Left cardiac atrium (tissue), 4 donors: ENCODE measurements around the gene OR4M1. TPM values are rescaled to one million over a fixed set of nuclear protein-coding genes. Genes with fewer than 3 reads are reported as not detected.
A peak's percentile ranks its signal among the peaks of the same experiment; 100 is the strongest.
"Not testable (repeated sequence)": the region's sequence is repeated elsewhere in the genome, so short reads cannot be mapped to it uniquely, and the experiment has no call there.

Source experiments
- ATAC-seq, 2 donors: fragments of 200-7000 bp; cut with Tn5 transposase; one replicate each; pipeline ENCODE4 v1.9.1; 2020; ENCODE audit warnings: mild to moderate bottlenecking in 2 of 2, moderate library complexity in 2 of 2
- DNase-seq: peaks from one replicate; pipeline ENCODE4 v3.0.0-alpha.2; 2020
- intact Hi-C, 2 donors: fragments of 100-400 bp; cut with DNase I; formaldehyde crosslinking; loops; one replicate each; pipeline versions ENCODE4 v1.14.1 to v1.15.1; 2022 to 2023
- long read RNA-seq: library from polyadenylated mRNA; unstranded; transcript quantifications from one replicate; pipeline ENCODE4 v2.0.0, GENCODE V29; 2021
- total RNA-seq, 2 donors: library from RNA; stranded (reverse); fragmentation: NEBNext Ultra II Directional; extraction: Animal tissue kit (Norgen Biotek cat#: 25700); gene quantifications; one replicate each; pipeline ENCODE4 v1.2.1, GENCODE V29; 2021
- donor health status: DM: no; HTN: yes; CAD: no.
- donor health status: DM: no; HTN: yes; CAD: no; lungs with severe emphysema.
- donor health status: DM: yes; HTN: yes; CAD: no.
- donor health status: Dilated cardiomyopathy.

The OR4M1 gene
- total RNA-seq: not detected
- long read RNA-seq: 0 reads

- intact Hi-C loops, ATAC-seq, DNase-seq: not testable (repeated sequence)
These were observed at the start of gene OR4M1 for GRCh38 chr14:19773204-19773603. TSS of gene OR4M1 (plus strand) at chr14:19773504. CDS start at chr14:19780323, 6,819 bp downstream.

DNA sequence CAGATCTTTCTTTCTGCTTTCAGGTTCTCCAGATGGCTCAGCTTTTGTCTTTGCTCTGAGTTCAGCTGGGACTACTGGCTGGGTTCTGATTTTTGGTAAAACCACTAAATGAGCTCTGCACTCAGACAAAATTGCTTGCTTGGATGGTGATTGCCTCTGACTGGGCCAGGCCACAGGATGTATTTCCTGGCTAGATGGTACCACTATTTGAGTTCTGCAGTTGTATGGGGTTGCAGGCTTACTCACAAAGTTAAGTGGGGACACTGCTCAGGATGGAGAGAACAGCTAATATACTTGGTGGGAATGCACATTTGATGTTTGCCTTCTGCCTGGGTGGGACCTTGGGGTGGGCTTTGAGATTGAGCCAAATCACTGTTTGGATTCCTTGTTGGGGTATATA, 43.9 kb upstream of the OR4M1 start:
- ATAC-seq: no peak
- no peak for DNase-seq
- intact Hi-C loops: no loop called here

DNA sequence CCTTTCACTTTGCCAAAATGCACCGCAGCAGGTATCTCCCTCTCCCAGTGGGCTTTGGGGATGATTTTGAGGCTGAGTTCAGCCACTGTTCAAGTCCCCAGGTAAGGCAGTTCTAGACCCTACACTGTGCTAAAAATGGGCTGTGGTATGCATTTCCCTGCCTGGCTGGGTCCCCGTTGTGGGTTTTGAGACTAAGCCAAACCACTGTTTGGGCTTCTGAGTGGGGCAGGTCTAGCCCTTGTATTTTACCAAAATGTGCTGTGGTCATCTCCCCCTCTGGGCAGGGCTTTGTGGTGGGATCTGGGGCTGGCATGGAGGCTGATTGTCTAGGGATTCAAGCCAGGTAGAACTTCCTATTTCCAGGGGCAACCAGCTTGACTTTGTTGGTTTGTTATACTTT, 43.5 kb upstream of the OR4M1 start:
- no peak for ATAC-seq
- intact Hi-C loops: no loop called here
- DNase-seq: no peak

- ATAC-seq, intact Hi-C loops: not testable (repeated sequence)
These were observed 39.4 kb upstream of the OR4M1 start for GRCh38 chr14:19733893-19734292.

GRCh38 chr14:19743256-19743655, 30.0 kb upstream of the OR4M1 start, which contains the start of gene OR4Q3:
TSS of gene OR4Q3 (plus strand) at chr14:19743571.
- ATAC-seq (no peak), DNase-seq (no peak)
- intact Hi-C loops: no loop called here

More at GRCh38 chr14:19733893-19734292, 39.4 kb upstream of the OR4M1 start:
- not testable (repeated sequence) for DNase-seq

DNA sequence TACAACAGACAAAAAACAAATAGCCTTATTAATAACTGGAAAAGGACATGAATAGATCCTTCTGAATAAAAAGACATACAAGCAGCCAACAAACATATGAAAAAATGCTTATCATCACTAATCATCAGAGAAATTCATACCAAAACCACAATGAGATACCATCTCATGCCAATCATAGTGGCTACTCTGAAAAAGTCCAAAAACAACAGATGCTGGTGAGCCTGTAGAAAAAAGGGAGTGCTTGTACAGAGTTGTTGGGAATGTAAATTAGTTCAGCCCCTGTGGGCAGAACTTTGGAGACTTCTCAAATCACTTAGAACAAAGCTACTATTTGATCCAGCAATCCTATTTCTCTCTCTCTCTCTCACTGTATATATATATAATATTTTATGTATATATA, 21.0 kb upstream of the OR4M1 start:
- ATAC-seq, intact Hi-C loops, DNase-seq: not testable (repeated sequence)

GRCh38 chr14:19754172-19754571, 19.1 kb upstream of the OR4M1 start:
- ATAC-seq: peak in 1 of 2 donors; percentile 76
- intact Hi-C loops: no loop called here
- DNase-seq: no peak

- ATAC-seq, DNase-seq, intact Hi-C loops: not testable (repeated sequence)
These were observed 1.8 kb upstream of the OR4M1 start for GRCh38 chr14:19771491-19771890.

- ATAC-seq (peak in 1 of 2 donors; percentile 71), DNase-seq (no peak)
- intact Hi-C loops: no loop called here
These were observed 1.3 kb upstream of the OR4M1 start for GRCh38 chr14:19771895-19772430.

GRCh38 chr14:19772454-19772853, 850 bp upstream of the OR4M1 start:
- peak in 1 of 2 donors; percentile 59 for ATAC-seq
- intact Hi-C loops, DNase-seq: not testable (repeated sequence)

DNA sequence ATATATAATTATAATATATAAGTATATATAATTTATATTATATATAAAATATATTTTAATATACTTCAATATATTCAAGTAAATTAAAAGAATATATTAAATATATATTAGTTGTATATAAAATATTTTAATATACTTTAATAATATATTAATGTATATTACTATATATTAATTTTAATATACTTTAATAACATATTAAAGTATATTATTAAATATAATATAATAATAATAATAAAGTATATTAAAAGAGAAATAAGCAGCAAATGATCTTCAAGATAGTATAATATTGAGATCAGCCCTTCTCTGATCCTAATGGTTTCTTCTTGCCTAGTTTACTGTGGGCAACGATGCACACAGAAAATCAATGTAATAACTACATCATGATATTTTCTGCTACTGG, 2.3 kb downstream of the OR4M1 start:
- DNase-seq (no peak), ATAC-seq (no peak)
- intact Hi-C loops: no loop called here

DNA sequence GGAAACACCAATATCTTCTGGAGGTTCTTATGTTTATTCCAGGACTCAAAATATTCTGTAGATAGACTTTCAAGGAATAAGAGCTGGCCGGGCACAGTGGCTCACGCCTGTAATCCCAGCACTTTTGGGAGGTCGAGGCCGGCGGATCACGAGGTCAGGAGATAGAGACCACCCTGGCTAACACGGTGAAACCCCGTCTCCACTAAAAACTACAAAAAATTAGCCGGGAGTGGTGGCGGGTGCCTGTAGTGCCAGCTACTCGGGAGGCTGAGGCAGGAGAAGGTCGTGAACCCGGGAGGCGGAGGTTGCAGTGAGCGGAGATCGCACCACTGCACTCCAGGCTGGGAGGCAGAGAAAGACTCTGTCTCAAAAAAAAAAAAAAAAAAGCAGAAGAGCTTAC, 12.5 kb downstream of the OR4M1 start:
- DNase-seq, intact Hi-C loops, ATAC-seq: not testable (repeated sequence)

DNA sequence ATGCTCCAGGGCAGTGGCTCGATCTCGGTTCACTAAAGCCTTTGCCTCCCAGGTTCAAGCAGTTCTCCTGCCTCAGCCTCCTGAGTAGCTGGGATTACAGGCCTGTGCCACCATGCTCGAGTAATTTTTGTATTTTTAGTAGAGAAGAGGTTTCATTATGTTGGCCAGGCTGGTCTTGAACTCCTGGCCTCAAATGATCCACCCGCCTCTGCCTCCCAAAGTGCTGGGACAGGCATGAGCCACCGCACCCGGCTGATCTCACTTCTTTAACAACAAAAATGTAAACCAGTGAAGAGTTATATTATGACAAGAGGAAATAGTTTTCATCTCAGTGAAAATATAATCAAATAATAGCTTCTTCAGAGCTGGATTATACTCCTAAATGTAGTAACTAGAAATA, 14.0 kb downstream of the OR4M1 start:
- ATAC-seq, intact Hi-C loops, DNase-seq: not testable (repeated sequence)

GRCh38 chr14:19788150-19788549, 14.8 kb downstream of the OR4M1 start:
- intact Hi-C loops, ATAC-seq, DNase-seq: not testable (repeated sequence)

- intact Hi-C loops, DNase-seq, ATAC-seq: not testable (repeated sequence)
These were observed 23.3 kb downstream of the OR4M1 start for GRCh38 chr14:19796520-19797108.

DNA sequence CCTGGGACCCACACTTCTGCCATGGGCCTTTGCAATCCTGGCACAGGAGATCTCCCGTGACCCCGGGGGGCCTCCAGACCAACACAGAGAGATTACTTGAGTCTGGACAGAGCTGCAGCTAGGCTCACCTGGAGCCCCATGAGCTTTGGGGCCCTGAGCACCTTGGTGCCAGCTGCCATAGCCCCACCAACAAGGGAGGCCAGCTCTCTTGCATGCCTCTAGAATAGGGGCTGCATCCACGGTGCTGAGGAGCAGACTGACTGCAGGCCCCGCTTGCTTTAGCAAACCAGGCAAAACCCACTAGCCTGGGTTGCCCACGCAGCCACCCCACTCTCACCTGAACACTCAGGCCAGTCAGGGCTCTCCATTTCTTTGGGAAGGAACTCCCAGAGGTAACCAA, 26.6 kb downstream of the OR4M1 start:
- ATAC-seq (no peak), DNase-seq (no peak)
- intact Hi-C loops: no loop called here

DNA sequence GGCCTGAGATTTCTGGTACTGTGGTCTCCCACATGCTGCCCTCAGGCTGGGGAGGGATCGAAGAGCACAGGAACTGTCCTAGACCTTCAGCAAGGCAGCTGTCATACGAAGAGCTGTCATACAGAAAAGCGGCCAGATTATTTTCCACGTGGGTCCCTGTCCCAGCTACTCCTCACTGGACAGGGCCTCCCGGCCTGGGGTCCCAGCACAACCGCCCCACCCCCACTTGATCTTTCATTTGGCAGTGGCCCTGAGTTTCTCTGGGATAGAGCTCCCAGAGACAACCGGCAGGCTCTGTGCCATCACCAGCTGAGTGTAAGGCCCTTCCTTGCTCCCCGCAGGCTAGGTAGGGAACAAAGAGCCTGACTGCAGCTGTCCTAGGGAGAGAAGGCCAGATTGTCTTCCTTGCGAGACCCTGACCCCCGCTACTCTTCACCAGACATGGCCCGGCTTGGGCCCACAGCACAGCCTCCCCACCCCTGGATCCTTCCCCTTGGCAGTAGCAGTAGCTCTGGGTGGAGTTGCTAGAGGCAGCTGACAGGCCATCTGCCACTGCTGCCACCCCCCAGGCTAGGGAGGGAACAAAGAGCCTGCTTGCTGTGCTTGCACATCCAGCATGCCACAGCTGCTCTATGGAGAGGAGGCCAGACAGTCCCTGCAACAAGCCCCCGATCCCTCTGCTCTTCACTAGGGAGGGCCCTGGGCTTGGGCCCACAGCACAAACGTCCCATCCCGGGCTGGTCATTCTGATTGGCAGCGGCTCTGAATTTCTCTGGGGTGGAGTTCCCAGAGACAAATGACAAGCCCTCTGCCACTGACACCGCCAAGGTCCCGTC, 27.2 kb downstream of the OR4M1 start:
- intact Hi-C loops: no loop called here
- ATAC-seq (no peak), DNase-seq (no peak)

- ATAC-seq (no peak), DNase-seq (no peak)
- intact Hi-C loops: no loop called here
These were observed 27.8 kb downstream of the OR4M1 start for GRCh38 chr14:19801118-19801464.

DNA sequence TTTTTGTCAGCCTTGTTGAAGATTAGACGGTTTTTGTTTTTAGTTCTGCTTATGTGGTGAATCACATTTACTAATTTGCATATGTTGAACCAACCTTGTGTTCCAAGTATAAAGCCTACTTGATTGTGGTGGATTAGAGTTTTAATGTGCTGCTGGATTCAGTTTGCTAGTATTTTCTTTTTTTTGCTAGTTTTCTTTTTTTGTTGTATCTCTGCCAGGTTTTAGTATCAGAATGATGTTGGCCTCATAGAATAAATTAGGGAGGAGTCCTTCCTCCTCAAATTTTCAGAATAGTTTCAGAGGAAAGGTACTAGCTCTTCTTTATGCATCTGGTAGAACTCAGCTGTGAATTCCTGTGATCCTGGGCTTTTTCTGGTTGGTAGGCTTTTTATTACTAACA, 30.2 kb downstream of the OR4M1 start, which contains the start of gene OR4N2:
Gene OR4N2, plus strand, starts transcription at position 301 of the 400 bp plus-strand sequence. CDS start 23,679 bp downstream, outside the sequence.
- ATAC-seq, intact Hi-C loops, DNase-seq: not testable (repeated sequence)
